H9 (cell line): ENCODE measurements around the gene TSPAN18. TPM values are rescaled to one million over a fixed set of nuclear protein-coding genes. Genes with fewer than 3 reads are reported as not detected.

Experiments
- DNase-seq: peaks from one replicate; pipeline ENCODE4 v3.0.0-alpha.2; 2017
- H2AFZ ChIP-seq: one replicate; pipeline ENCODE4 v1.6.1; 2013; ENCODE audit warnings: mild to moderate bottlenecking, low read length, control low read depth, moderate library complexity
- H2AK5ac ChIP-seq: 2 replicates; pipeline ENCODE4 v1.6.1; 2013; ENCODE audit warnings: low read length, control low read depth, mixed read lengths; ENCODE audit not compliant: insufficient read length
- H2BK120ac ChIP-seq: one replicate; pipeline ENCODE4 v1.6.1; 2013; ENCODE audit warnings: low read depth, mild to moderate bottlenecking, low read length, control low read depth, inconsistent platforms; ENCODE audit not compliant: poor library complexity, severe bottlenecking
- H2BK12ac ChIP-seq: 2 replicates; pipeline ENCODE4 v1.6.1; 2013; ENCODE audit warnings: low read length, control low read depth, mixed read lengths, low read depth; ENCODE audit not compliant: insufficient read length
- H2BK15ac ChIP-seq: 2 replicates; pipeline ENCODE4 v1.6.1; 2013; ENCODE audit warnings: low read depth, low read length, control low read depth
- H2BK20ac ChIP-seq: one replicate; pipeline ENCODE4 v1.6.1; 2013; ENCODE audit warnings: low read depth, mild to moderate bottlenecking, low read length, control low read depth, inconsistent platforms; ENCODE audit not compliant: poor library complexity, severe bottlenecking
- H2BK5ac ChIP-seq: 2 replicates; pipeline ENCODE4 v1.6.1; 2013; ENCODE audit warnings: low read length, control low read depth, mixed read lengths; ENCODE audit not compliant: insufficient read length
- H3K14ac ChIP-seq: 2 replicates; pipeline ENCODE4 v1.6.1; 2013; ENCODE audit warnings: low read length, control low read depth; ENCODE audit not compliant: insufficient read depth
- H3K18ac ChIP-seq: 2 replicates; pipeline ENCODE4 v1.6.1; 2013; ENCODE audit warnings: low read depth, mild to moderate bottlenecking, mixed read lengths, low read length, control low read depth; ENCODE audit not compliant: insufficient read length
- H3K23ac ChIP-seq: 2 replicates; pipeline ENCODE4 v1.6.1; 2013; ENCODE audit warnings: low read length, control low read depth, mixed read lengths, low read depth; ENCODE audit not compliant: insufficient read length
- H3K23me2 ChIP-seq: 2 replicates; pipeline ENCODE4 v1.6.1; 2013; ENCODE audit warnings: low read depth, mild to moderate bottlenecking, mixed read lengths, low read length, control low read depth; ENCODE audit not compliant: insufficient read length, poor library complexity, severe bottlenecking
- H3K27ac ChIP-seq: 2 replicates; pipeline ENCODE4 v1.5.1; 2013; ENCODE audit warnings: low read length, control low read depth, mixed read lengths, low read depth; ENCODE audit not compliant: insufficient read length
- H3K27me3 ChIP-seq: 2 replicates; pipeline ENCODE4 v1.6.1; 2013; ENCODE audit warnings: low read length, control low read depth, inconsistent platforms; ENCODE audit not compliant: insufficient read depth
- H3K4ac ChIP-seq: 2 replicates; pipeline ENCODE4 v1.6.1; 2013; ENCODE audit warnings: low read depth, mild to moderate bottlenecking, control low read depth, inconsistent platforms, low read length, moderate library complexity
- H3K4me1 ChIP-seq: 2 replicates; pipeline ENCODE4 v1.6.1; 2013; ENCODE audit warnings: low read length, control low read depth, inconsistent platforms; ENCODE audit not compliant: insufficient read depth
- H3K4me2 ChIP-seq: 2 replicates; pipeline ENCODE4 v1.6.1; 2013; ENCODE audit warnings: low read length, control low read depth, mixed read lengths; ENCODE audit not compliant: insufficient read length, insufficient read depth
- H3K56ac ChIP-seq: 2 replicates; pipeline ENCODE4 v1.6.1; 2013; ENCODE audit warnings: low read depth, mild to moderate bottlenecking, mixed read lengths, low read length, control low read depth; ENCODE audit not compliant: insufficient read length
- H3K79me1 ChIP-seq: 2 replicates; pipeline ENCODE4 v1.6.1; 2013; ENCODE audit warnings: low read depth, mild to moderate bottlenecking, moderate library complexity, low read length, control low read depth, inconsistent platforms; ENCODE audit not compliant: insufficient read depth, poor library complexity, severe bottlenecking
- H3K79me2 ChIP-seq: 2 replicates; pipeline ENCODE4 v1.6.1; 2013; ENCODE audit warnings: low read length, control low read depth, inconsistent platforms; ENCODE audit not compliant: insufficient read depth
- H3K9ac ChIP-seq: 2 replicates; pipeline ENCODE4 v1.6.1; 2013; ENCODE audit warnings: low read length, control low read depth, mixed read lengths; ENCODE audit not compliant: insufficient read length; ENCODE audit errors: extremely low read depth
- H3K9me3 ChIP-seq: one replicate; pipeline ENCODE4 v1.6.1; 2013; ENCODE audit warnings: low read depth, low read length, inconsistent platforms; ENCODE audit not compliant: control insufficient read depth
- H3T11ph ChIP-seq: one replicate; pipeline ENCODE4 v1.6.1; 2013; ENCODE audit warnings: mild to moderate bottlenecking, low read length, control low read depth, inconsistent platforms
- H4K20me1 ChIP-seq: one replicate; pipeline ENCODE4 v1.6.1; 2013; ENCODE audit not compliant: control insufficient read depth, insufficient read length, insufficient read depth
- H4K5ac ChIP-seq: 2 replicates; pipeline ENCODE4 v1.6.1; 2013; ENCODE audit warnings: low read depth, mild to moderate bottlenecking, mixed read lengths, low read length, control low read depth; ENCODE audit not compliant: insufficient read length
- H4K8ac ChIP-seq: replicated peaks from 2 replicates; pipeline ENCODE4 v1.6.1; 2013; ENCODE audit warnings: low read length, control low read depth, mixed read lengths, low read depth; ENCODE audit not compliant: insufficient read length
- H4K91ac ChIP-seq: 2 replicates; pipeline ENCODE4 v1.6.1; 2013; ENCODE audit warnings: low read depth, mild to moderate bottlenecking, moderate library complexity, mixed read lengths, low read length, control low read depth; ENCODE audit not compliant: insufficient read length
- H3K27ac Mint-ChIP-seq, 3 experiments: 2 replicates in 2 of 3; 3 replicates in 1 of 3; pipeline ENCODE4 v1.8.0; 2020 to 2021; ENCODE audit warnings: mixed read lengths in 3 of 3, mild to moderate bottlenecking in 1 of 3, moderate library complexity in 1 of 3
- H3K27me3 Mint-ChIP-seq: 2 replicates; pipeline ENCODE4 v1.8.0; 2021; ENCODE audit warnings: low read depth, mild to moderate bottlenecking, moderate library complexity, mixed read lengths
- H3K36me3 Mint-ChIP-seq, 3 experiments: 2 replicates in 2 of 3; 3 replicates in 1 of 3; pipeline ENCODE4 v1.8.0; 2020 to 2021; ENCODE audit warnings: low read depth in 3 of 3, mixed read lengths in 3 of 3; ENCODE audit not compliant: insufficient read depth in 1 of 3
- H3K4me1 Mint-ChIP-seq, 2 experiments: 2 replicates each; pipeline ENCODE4 v1.8.0; 2020; ENCODE audit warnings: mixed read lengths in 2 of 2
- H3K4me3 Mint-ChIP-seq, 2 experiments: 2 replicates in 1 of 2; 3 replicates in 1 of 2; pipeline ENCODE4 v1.8.0; 2020 to 2021; ENCODE audit warnings: mild to moderate bottlenecking in 2 of 2, mixed read lengths in 2 of 2, moderate library complexity in 1 of 2
- H3K9me3 Mint-ChIP-seq, 2 experiments: 2 replicates in 1 of 2; 3 replicates in 1 of 2; pipeline ENCODE4 v1.8.0; 2020; ENCODE audit warnings: mild to moderate bottlenecking in 2 of 2, mixed read lengths in 2 of 2, moderate library complexity in 1 of 2
- WGBS: extraction: QIAGEN DNeasy Blood & Tissue Kit; methylation state at CpG from one replicate; pipeline ENCODE4 v1.1.7; 2013; ENCODE audit warnings: missing lambda C conversion rate, low lambda C conversion rate, mixed read lengths; ENCODE audit not compliant: insufficient read length; ENCODE audit errors: extremely low coverage; 5-methylcytosine and 5-hydroxymethylcytosine counted together
- total RNA-seq: library from RNA; stranded (reverse); gene quantifications from 2 replicates; pipeline ENCODE4 v1.2.1, GENCODE V29; 2021
- TF ChIP-seq, protein P1 (sequence below): fragments of 200-600 bp; sonication (generic); conservative IDR thresholded peaks from 3 replicates; pipeline ENCODE4 v1.8.0; 2021; ENCODE audit warnings: antibody characterized with exemption, mild to moderate bottlenecking

The TSPAN18 gene
- total RNA-seq, 1 experiment from 2014 or later: 25.3 TPM

DNA sequence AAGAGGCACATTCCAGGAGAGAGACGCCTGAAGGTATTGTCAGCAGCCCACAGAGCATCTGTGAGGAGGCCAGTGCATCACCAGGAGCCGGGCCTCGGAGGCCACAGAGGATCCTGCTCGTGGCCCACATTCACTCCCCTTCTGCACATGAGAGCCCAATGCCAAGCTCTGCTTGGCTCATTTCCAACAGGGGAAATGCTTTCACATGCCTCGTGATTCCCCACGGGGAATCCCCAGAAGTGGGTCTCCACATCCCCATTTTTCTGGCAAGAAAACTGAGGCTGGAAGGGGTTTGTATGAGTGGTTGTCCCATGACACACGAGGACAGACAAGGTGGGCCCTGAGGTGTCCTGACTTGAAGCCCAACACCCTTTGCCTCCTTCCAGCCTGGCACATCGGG, 189.6 kb downstream of the TSPAN18 start:
- Histone ChIP-seq H2BK5ac (no peak overlapping the region), H3K79me2 (no peaks in the 10 kb centered on the region), H3K4ac (no peak overlapping the region), H3K18ac (no peak overlapping the region), H3K23me2 (no peaks in the 10 kb centered on the region), H2AK5ac (no peak overlapping the region), H2BK20ac (no peak overlapping the region), H3K9ac (no peak overlapping the region), H4K5ac (no peak overlapping the region), H4K8ac (no peak overlapping the region), H3K56ac (no peak overlapping the region), H2BK15ac (no peak overlapping the region), H3K79me1 (no peaks in the 10 kb centered on the region), H3K27me3 (no peaks in the 10 kb centered on the region), H2BK12ac (no peak overlapping the region), H2AFZ (no peak overlapping the region), H3K27ac (no peak overlapping the region), H4K20me1 (no peaks in the 10 kb centered on the region), H3T11ph (no peak overlapping the region), H3K9me3 (no peaks in the 10 kb centered on the region), H3K4me1 (peaks cover 2% of the 10 kb centered on the region; the same call in 1 of the 2 replicates), H3K23ac (no peak overlapping the region), H3K4me2 (no peak overlapping the region), H4K91ac (no peak overlapping the region), H2BK120ac (no peak overlapping the region), H3K14ac (no peak overlapping the region)
- Mint-ChIP-seq H3K27ac (no peak overlapping the region), H3K4me3 (no peak overlapping the region), H3K4me1 (peaks cover 17% of the 10 kb centered on the region in 2 experiments), H3K27me3 (peaks cover 1% of the 10 kb centered on the region), H3K36me3 (no peaks in the 10 kb centered on the region; a peak in 1 of 7 replicates), H3K9me3 (no peaks in the 10 kb centered on the region; a peak in 1 of 5 replicates)
- no peak for DNase-seq
- TF ChIP-seq, protein P1, sequence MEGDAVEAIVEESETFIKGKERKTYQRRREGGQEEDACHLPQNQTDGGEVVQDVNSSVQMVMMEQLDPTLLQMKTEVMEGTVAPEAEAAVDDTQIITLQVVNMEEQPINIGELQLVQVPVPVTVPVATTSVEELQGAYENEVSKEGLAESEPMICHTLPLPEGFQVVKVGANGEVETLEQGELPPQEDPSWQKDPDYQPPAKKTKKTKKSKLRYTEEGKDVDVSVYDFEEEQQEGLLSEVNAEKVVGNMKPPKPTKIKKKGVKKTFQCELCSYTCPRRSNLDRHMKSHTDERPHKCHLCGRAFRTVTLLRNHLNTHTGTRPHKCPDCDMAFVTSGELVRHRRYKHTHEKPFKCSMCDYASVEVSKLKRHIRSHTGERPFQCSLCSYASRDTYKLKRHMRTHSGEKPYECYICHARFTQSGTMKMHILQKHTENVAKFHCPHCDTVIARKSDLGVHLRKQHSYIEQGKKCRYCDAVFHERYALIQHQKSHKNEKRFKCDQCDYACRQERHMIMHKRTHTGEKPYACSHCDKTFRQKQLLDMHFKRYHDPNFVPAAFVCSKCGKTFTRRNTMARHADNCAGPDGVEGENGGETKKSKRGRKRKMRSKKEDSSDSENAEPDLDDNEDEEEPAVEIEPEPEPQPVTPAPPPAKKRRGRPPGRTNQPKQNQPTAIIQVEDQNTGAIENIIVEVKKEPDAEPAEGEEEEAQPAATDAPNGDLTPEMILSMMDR: no peak
- WGBS: no CpG with 5 or more reads among the region's 8 CpGs
